Measurements from ENCODE around the gene ORAI1.

DNA sequence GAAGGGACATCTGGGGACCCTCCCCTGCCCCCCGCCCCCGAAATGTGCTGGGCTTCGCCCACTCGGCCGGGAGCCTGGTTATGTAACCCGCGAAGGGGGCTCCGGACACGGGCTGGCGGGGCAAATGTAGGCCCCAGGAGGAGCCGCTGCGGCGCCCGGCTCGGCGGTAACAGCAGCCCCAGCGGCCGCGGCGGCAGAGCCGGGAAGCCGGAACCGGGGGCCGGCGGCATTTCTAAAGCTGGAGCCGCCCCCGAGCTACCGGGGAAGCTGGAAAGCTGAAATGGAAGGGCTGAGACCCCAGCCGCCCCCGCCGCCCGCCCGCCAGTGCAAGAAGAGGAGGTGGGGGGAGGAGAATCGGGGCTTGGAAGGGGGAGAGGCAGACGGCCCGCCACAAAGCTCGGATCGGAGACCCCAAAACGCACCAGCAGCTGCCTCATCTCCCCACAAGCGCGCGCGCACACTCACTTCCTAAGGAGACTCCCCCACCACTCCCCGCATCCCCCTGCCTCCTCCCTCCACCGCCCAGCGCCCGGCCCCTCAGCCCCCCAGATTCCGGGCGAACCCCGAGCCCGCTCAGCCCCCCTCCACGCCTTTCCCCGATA, 47.0 kb upstream of the ORAI1 start:
- TF ChIP-seq, protein P1, sequence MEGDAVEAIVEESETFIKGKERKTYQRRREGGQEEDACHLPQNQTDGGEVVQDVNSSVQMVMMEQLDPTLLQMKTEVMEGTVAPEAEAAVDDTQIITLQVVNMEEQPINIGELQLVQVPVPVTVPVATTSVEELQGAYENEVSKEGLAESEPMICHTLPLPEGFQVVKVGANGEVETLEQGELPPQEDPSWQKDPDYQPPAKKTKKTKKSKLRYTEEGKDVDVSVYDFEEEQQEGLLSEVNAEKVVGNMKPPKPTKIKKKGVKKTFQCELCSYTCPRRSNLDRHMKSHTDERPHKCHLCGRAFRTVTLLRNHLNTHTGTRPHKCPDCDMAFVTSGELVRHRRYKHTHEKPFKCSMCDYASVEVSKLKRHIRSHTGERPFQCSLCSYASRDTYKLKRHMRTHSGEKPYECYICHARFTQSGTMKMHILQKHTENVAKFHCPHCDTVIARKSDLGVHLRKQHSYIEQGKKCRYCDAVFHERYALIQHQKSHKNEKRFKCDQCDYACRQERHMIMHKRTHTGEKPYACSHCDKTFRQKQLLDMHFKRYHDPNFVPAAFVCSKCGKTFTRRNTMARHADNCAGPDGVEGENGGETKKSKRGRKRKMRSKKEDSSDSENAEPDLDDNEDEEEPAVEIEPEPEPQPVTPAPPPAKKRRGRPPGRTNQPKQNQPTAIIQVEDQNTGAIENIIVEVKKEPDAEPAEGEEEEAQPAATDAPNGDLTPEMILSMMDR (IDR thresholded peaks at IDR 0.05) = no peak
- no peak for TF ChIP-seq POLR2A (IDR thresholded peaks at IDR 0.05)
- no peak for TF ChIP-seq POLR2AphosphoS5 (IDR thresholded peaks at IDR 0.05)
